A549 (cell line): Measurements from ENCODE around the gene HIPK3.

Experiments used
- CTCF ChIP-seq: fragments of >200 bp; sonication (Bioruptor Twin); formaldehyde crosslinking; IDR thresholded peaks from 3 replicates; pipeline ENCODE4 v1.5.1; 2016
- ELK1 ChIP-seq: fragments of 150-350 bp; IDR thresholded peaks from 2 replicates; pipeline ENCODE4 v1.6.1; 2014; ENCODE audit warnings: low read depth, mild to moderate bottlenecking, low read length
- EP300 ChIP-seq, 2 experiments: fragments of >200 bp; sonication (Bioruptor Twin); formaldehyde crosslinking; IDR thresholded peaks; 2 replicates in 1 of 2; 3 replicates in 1 of 2; pipeline ENCODE4 v1.6.1; 2016 to 2017
- FOXS1 ChIP-seq: fragments of 250-450 bp; sonication (Bioruptor Pico); IDR thresholded peaks from 2 replicates; pipeline ENCODE4 v1.5.0; 2020; ENCODE audit warnings: mild to moderate bottlenecking, moderate library complexity
- JUN ChIP-seq, 2 experiments: fragments of >200 bp; sonication (Bioruptor Twin); formaldehyde crosslinking; IDR thresholded peaks; 2 replicates in 1 of 2; 3 replicates in 1 of 2; pipeline ENCODE4 v1.6.1; 2016 to 2017
- JUNB ChIP-seq: fragments of >200 bp; sonication (Bioruptor Twin); formaldehyde crosslinking; IDR thresholded peaks from 2 replicates; pipeline ENCODE4 v1.6.1; 2016
- PHF8 ChIP-seq: fragments of 200-600 bp; sonication (generic); IDR thresholded peaks from 2 replicates; pipeline ENCODE4 v1.6.1; 2016; ENCODE audit warnings: low read depth, mild to moderate bottlenecking, antibody characterized with exemption, moderate library complexity, borderline replicate concordance
- POLR2A ChIP-seq: IDR thresholded peaks from 2 replicates; pipeline ENCODE4 v1.6.1; 2012; ENCODE audit warnings: mild to moderate bottlenecking, low read length
- RNF2 ChIP-seq: fragments of 200-600 bp; sonication (generic); IDR thresholded peaks from 2 replicates; pipeline ENCODE4 v1.6.1; 2016; ENCODE audit warnings: low read depth, mild to moderate bottlenecking, antibody characterized with exemption, moderate library complexity, borderline replicate concordance
- USF2 ChIP-seq: fragments of 450-650 bp; IDR thresholded peaks from 2 replicates; pipeline ENCODE4 v1.6.1; 2014; ENCODE audit warnings: antibody characterized with exemption
- ZFP36 ChIP-seq: fragments of 450-650 bp; IDR thresholded peaks from 2 replicates; pipeline ENCODE4 v1.6.1; 2014; ENCODE audit warnings: borderline replicate concordance; ENCODE audit not compliant: partially characterized antibody

- TF ChIP-seq RNF2 (no peak), POLR2A (no peak), JUN (IDR thresholded peaks at IDR 0.05) (no peak), CTCF (no peak), FOXS1 (no peak), JUNB (no peak), USF2 (no peak), PHF8 (no peak), ZFP36 (no peak), ELK1 (no peak), EP300 (IDR thresholded peaks at IDR 0.05) (no peak)
These were observed 50.8 kb downstream of the HIPK3 start for GRCh38 chr11:33307984-33308383.
